ENCODE measurements around the gene CDH13.

The CDH13 gene

GRCh38 chr16:83437036-83437435, 810.3 kb downstream of the CDH13 start:
- H3K79me2 ChIP-seq (ENCODE audit: insufficient read depth, low read length), result no peaks in the 10 kb centered on the region
- H3K9ac ChIP-seq (ENCODE audit: low read depth, low read length), result no peak overlapping the region
- H3K4me3 ChIP-seq (ENCODE audit: low read depth in 1 of 2, low read length in 2 of 2), result no peak overlapping the region
- H3K9me3 ChIP-seq (ENCODE audit: insufficient read depth, low read length, severe bottlenecking), result no peaks in the 10 kb centered on the region
- H3K27me3 ChIP-seq (ENCODE audit: insufficient read depth, low read length, poor library complexity), result peaks cover 9% of the 10 kb centered on the region
- H3K36me3 ChIP-seq (ENCODE audit: insufficient read depth, low read length), result no peaks in the 10 kb centered on the region
- no peak for TF ChIP-seq CTCF (IDR thresholded peaks at IDR 0.05; ENCODE audit: borderline replicate concordance, extremely low read depth, low read length, poor library complexity, severe bottlenecking)
- TF ChIP-seq EZH2 (IDR thresholded peaks at IDR 0.05; ENCODE audit: borderline replicate concordance, low read depth, low read length, severe bottlenecking), result no peak
- no peak for ATAC-seq (ENCODE audit: insufficient read depth, low read depth)
- no peaks in the 10 kb centered on the region for H4K20me1 ChIP-seq (ENCODE audit: insufficient read depth, low read length)
- no peak for DNase-seq
- H3K27ac ChIP-seq (ENCODE audit: low read length), result no peak overlapping the region
- H3K4me1 ChIP-seq (ENCODE audit: insufficient read depth, low read length), result no peaks in the 10 kb centered on the region
- no peak overlapping the region for H2AFZ ChIP-seq (ENCODE audit: low read depth, low read length)
- no peak overlapping the region for H3K4me2 ChIP-seq (ENCODE audit: insufficient read depth, low read length)

- no peak for ATAC-seq (ENCODE audit: insufficient read depth, low read depth)
- H3K79me2 ChIP-seq (ENCODE audit: insufficient read depth, low read length), result no peaks in the 10 kb centered on the region
Measured at GRCh38 chr16:83438326-83438725, 811.6 kb downstream of the CDH13 start.

GRCh38 chr16:83439412-83439811, 812.6 kb downstream of the CDH13 start:
- no peak for ATAC-seq (ENCODE audit: insufficient read depth, low read depth)
- H3K79me2 ChIP-seq (ENCODE audit: insufficient read depth, low read length), result no peaks in the 10 kb centered on the region

More at GRCh38 chr16:83438326-83438725, 811.6 kb downstream of the CDH13 start:
- no peak overlapping the region for H3K27ac ChIP-seq (ENCODE audit: low read length)
- H2AFZ ChIP-seq (ENCODE audit: low read depth, low read length), result no peak overlapping the region
- H3K9me3 ChIP-seq (ENCODE audit: insufficient read depth, low read length, severe bottlenecking), result no peaks in the 10 kb centered on the region
- H3K4me3 ChIP-seq (ENCODE audit: low read depth in 1 of 2, low read length in 2 of 2), result no peak overlapping the region
- H4K20me1 ChIP-seq (ENCODE audit: insufficient read depth, low read length), result no peaks in the 10 kb centered on the region
- no peak overlapping the region for H3K4me2 ChIP-seq (ENCODE audit: insufficient read depth, low read length)
- no peaks in the 10 kb centered on the region for H3K4me1 ChIP-seq (ENCODE audit: insufficient read depth, low read length)
- no peak for TF ChIP-seq CTCF (IDR thresholded peaks at IDR 0.05; ENCODE audit: borderline replicate concordance, extremely low read depth, low read length, poor library complexity, severe bottlenecking)
- no peak for TF ChIP-seq EZH2 (IDR thresholded peaks at IDR 0.05; ENCODE audit: borderline replicate concordance, low read depth, low read length, severe bottlenecking)
- no peaks in the 10 kb centered on the region for H3K36me3 ChIP-seq (ENCODE audit: insufficient read depth, low read length)
- peaks cover 9% of the 10 kb centered on the region for H3K27me3 ChIP-seq (ENCODE audit: insufficient read depth, low read length, poor library complexity)
- H3K9ac ChIP-seq (ENCODE audit: low read depth, low read length), result no peak overlapping the region
- no peak for DNase-seq

More at GRCh38 chr16:83439412-83439811, 812.6 kb downstream of the CDH13 start:
- H3K9me3 ChIP-seq (ENCODE audit: insufficient read depth, low read length, severe bottlenecking), result no peaks in the 10 kb centered on the region
- H2AFZ ChIP-seq (ENCODE audit: low read depth, low read length), result no peak overlapping the region
- H4K20me1 ChIP-seq (ENCODE audit: insufficient read depth, low read length), result no peaks in the 10 kb centered on the region
- no peak overlapping the region for H3K27ac ChIP-seq (ENCODE audit: low read length)
- DNase-seq, result no peak
- H3K9ac ChIP-seq (ENCODE audit: low read depth, low read length), result no peak overlapping the region
- H3K4me2 ChIP-seq (ENCODE audit: insufficient read depth, low read length), result no peak overlapping the region
- H3K36me3 ChIP-seq (ENCODE audit: insufficient read depth, low read length), result no peaks in the 10 kb centered on the region
- no peak overlapping the region for H3K4me3 ChIP-seq (ENCODE audit: low read depth in 1 of 2, low read length in 2 of 2)
- H3K4me1 ChIP-seq (ENCODE audit: insufficient read depth, low read length), result no peaks in the 10 kb centered on the region
- peaks cover 9% of the 10 kb centered on the region for H3K27me3 ChIP-seq (ENCODE audit: insufficient read depth, low read length, poor library complexity)
- TF ChIP-seq CTCF (IDR thresholded peaks at IDR 0.05; ENCODE audit: borderline replicate concordance, extremely low read depth, low read length, poor library complexity, severe bottlenecking), result no peak
- no peak for TF ChIP-seq EZH2 (IDR thresholded peaks at IDR 0.05; ENCODE audit: borderline replicate concordance, low read depth, low read length, severe bottlenecking)
